Measurements from ENCODE around the gene TMEM138. TPM values are rescaled to one million over a fixed set of nuclear protein-coding genes. Genes with fewer than 3 reads are reported as not detected.

TMEM138 gene
- total and polyA plus RNA-seq, 2 of the 13 experiments (the other 11 are each of a cell fraction or from before 2014, with no cell fraction given) = 43.5 to 61.0 TPM

DNA sequence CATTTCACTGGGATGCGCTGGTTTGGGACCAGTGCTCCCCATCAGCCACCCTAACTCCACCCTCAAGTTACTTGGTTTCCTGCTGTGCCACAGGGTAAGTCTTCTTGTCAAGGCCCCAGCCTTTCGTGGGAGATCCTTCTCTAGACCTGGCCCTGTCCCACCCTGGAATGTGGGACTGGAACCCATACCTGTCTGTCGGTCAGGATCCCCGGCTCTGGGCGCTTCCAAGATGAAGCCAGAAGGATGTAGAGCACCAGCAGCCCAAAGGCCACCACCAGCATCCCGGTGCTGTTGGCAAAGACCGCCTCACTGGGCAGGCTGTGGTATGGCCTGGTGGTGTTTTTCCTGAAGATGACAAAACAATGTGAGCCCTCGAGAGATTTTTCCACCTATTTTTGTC is 11.4 kb upstream of the TMEM138 start:
- Histone ChIP-seq H3K79me2 (ENCODE audit: insufficient read depth, low read length) (no peaks in the 10 kb centered on the region), H3K9ac (ENCODE audit: insufficient read depth, low read depth, low read length) (no peak overlapping the region), H3K27ac (ENCODE audit: extremely low read length, insufficient read depth, low read length) (no peak overlapping the region), H3K4me1 (ENCODE audit: insufficient read depth, low read length) (no peaks in the 10 kb centered on the region), H2AFZ (ENCODE audit: low read length) (no peak overlapping the region), H4K20me1 (ENCODE audit: insufficient read depth, low read length) (peaks cover 3% of the 10 kb centered on the region; the same call in 1 of the 2 replicates), H3K4me2 (ENCODE audit: low read depth, low read length) (no peak overlapping the region), H3K9me3 (ENCODE audit: low read length) (no peaks in the 10 kb centered on the region), H3K4me3 (replicated peaks in 1 of 3; ENCODE audit: insufficient read depth in 1 of 3, low read depth in 2 of 3, low read length in 3 of 3) (no peak overlapping the region), H3K36me3 (replicated peaks in 1 of 2; ENCODE audit: control insufficient read depth in 1 of 2, insufficient read depth in 2 of 2, low read length in 2 of 2) (peaks cover 15 to 17% of the 10 kb centered on the region in 2 experiments; a peak in 4 of 5 replicates), H3K27me3 (ENCODE audit: control insufficient read depth in 1 of 2, insufficient read depth in 2 of 2, low read length in 2 of 2) (no peaks in the 10 kb centered on the region)
- intact Hi-C loops (cut with micrococcal nuclease; ENCODE audit: unreplicated experiment) (no loop called here), in situ Hi-C loops (cut with HindIII; ENCODE audit: extremely low pct_ligation_motif_present, low pct_unique_long_range_greater_than_20kb) (no loop called here)
- TF ChIP-seq EHMT2 (IDR thresholded peaks at IDR 0.05; ENCODE audit: borderline replicate concordance, low read depth, low read length) = no peak
- TF ChIP-seq, protein P1, sequence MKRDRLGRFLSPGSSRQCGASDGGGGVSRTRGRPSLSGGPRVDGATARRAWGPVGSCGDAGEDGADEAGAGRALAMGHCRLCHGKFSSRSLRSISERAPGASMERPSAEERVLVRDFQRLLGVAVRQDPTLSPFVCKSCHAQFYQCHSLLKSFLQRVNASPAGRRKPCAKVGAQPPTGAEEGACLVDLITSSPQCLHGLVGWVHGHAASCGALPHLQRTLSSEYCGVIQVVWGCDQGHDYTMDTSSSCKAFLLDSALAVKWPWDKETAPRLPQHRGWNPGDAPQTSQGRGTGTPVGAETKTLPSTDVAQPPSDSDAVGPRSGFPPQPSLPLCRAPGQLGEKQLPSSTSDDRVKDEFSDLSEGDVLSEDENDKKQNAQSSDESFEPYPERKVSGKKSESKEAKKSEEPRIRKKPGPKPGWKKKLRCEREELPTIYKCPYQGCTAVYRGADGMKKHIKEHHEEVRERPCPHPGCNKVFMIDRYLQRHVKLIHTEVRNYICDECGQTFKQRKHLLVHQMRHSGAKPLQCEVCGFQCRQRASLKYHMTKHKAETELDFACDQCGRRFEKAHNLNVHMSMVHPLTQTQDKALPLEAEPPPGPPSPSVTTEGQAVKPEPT (CRISPR knock-in tag; IDR thresholded peaks at IDR 0.05; ENCODE audit: low read depth) = no peak
- TF ChIP-seq, protein P2, sequence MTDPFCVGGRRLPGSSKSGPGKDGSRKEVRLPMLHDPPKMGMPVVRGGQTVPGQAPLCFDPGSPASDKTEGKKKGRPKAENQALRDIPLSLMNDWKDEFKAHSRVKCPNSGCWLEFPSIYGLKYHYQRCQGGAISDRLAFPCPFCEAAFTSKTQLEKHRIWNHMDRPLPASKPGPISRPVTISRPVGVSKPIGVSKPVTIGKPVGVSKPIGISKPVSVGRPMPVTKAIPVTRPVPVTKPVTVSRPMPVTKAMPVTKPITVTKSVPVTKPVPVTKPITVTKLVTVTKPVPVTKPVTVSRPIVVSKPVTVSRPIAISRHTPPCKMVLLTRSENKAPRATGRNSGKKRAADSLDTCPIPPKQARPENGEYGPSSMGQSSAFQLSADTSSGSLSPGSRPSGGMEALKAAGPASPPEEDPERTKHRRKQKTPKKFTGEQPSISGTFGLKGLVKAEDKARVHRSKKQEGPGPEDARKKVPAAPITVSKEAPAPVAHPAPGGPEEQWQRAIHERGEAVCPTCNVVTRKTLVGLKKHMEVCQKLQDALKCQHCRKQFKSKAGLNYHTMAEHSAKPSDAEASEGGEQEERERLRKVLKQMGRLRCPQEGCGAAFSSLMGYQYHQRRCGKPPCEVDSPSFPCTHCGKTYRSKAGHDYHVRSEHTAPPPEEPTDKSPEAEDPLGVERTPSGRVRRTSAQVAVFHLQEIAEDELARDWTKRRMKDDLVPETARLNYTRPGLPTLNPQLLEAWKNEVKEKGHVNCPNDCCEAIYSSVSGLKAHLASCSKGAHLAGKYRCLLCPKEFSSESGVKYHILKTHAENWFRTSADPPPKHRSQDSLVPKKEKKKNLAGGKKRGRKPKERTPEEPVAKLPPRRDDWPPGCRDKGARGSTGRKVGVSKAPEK (CRISPR knock-in tag; IDR thresholded peaks at IDR 0.05; ENCODE audit: borderline replicate concordance) = 0 out of 2 replicates have a peak, but pooled peaks have one; percentile 29
- no peak for TF ChIP-seq ZNF605 (CRISPR knock-in tag; IDR thresholded peaks at IDR 0.05)
- no peak for TF ChIP-seq PCBP2 (optimal IDR thresholded peaks at IDR 0.05; ENCODE audit: low read depth, low read length, poor library complexity, severe bottlenecking)
- TF ChIP-seq ZBTB7A (CRISPR knock-in tag; IDR thresholded peaks at IDR 0.05) = no peak
- TF ChIP-seq, protein P3, sequence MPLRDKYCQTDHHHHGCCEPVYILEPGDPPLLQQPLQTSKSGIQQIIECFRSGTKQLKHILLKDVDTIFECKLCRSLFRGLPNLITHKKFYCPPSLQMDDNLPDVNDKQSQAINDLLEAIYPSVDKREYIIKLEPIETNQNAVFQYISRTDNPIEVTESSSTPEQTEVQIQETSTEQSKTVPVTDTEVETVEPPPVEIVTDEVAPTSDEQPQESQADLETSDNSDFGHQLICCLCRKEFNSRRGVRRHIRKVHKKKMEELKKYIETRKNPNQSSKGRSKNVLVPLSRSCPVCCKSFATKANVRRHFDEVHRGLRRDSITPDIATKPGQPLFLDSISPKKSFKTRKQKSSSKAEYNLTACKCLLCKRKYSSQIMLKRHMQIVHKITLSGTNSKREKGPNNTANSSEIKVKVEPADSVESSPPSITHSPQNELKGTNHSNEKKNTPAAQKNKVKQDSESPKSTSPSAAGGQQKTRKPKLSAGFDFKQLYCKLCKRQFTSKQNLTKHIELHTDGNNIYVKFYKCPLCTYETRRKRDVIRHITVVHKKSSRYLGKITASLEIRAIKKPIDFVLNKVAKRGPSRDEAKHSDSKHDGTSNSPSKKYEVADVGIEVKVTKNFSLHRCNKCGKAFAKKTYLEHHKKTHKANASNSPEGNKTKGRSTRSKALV (CRISPR knock-in tag; IDR thresholded peaks at IDR 0.05) = no peak
- TF ChIP-seq SP5 (CRISPR knock-in tag; IDR thresholded peaks at IDR 0.05; ENCODE audit: borderline replicate concordance, low read depth) = no peak
- ATAC-seq (no peak), FAIRE-seq (no peak), DNase-seq (ENCODE audit: low spot score) (no peak)
- 99% methylated on average over 6 of the region's 8 CpGs for WGBS (ENCODE audit: low lambda C conversion rate)
- no TSS peak for BruUV-seq (replicated peaks)
- POLR2A ChIA-PET = no interaction called here
- CTCF ChIA-PET (ENCODE audit: low intra/inter-chr PET ratio, low total read pairs) = no interaction called here
